Stimulated activated CD8-positive, alpha-beta memory T cell treated with anti-CD3 and anti-CD28 coated beads, Interleukin-4, amount 100 ng/mL, for 48 hours (primary cell): Measurements from ENCODE around the gene HEATR3.

Source experiments
- DNase-seq: peaks from one replicate; pipeline ENCODE4 v3.0.0-alpha.2; 2020

Gene HEATR3

GRCh38 chr16:50154420-50154950, 88.7 kb downstream of the HEATR3 start:
- DNase-seq = peak; percentile 29

GRCh38 chr16:50155925-50156324, 90.2 kb downstream of the HEATR3 start:
- no peak for DNase-seq
